NCI-H1417 (cell line): ENCODE results near the gene ANO9.
"Not testable (repeated sequence)": the region's sequence is repeated elsewhere in the genome, so short reads cannot be mapped to it uniquely, and the experiment has no call there.

Experiments used
- DNase-seq, 3 experiments: peaks; one replicate each; lab custom pipeline; 2025; lab: John Stamatoyannopoulos, UW

Gene ANO9

GRCh38 chr11:400241-400689 is 41.5 kb downstream of the ANO9 start:
- DNase-seq, result no peak

GRCh38 chr11:399731-400211 is 42.0 kb downstream of the ANO9 start:
- no peak for DNase-seq

GRCh38 chr11:398826-399225 is 43.0 kb downstream of the ANO9 start:
- DNase-seq, result no peak

GRCh38 chr11:396948-397548 is 44.8 kb downstream of the ANO9 start:
- DNase-seq, result no peak

- DNase-seq, result no peak
Observed at GRCh38 chr11:396511-396947, 45.3 kb downstream of the ANO9 start.

GRCh38 chr11:395866-396265 is 45.9 kb downstream of the ANO9 start:
- DNase-seq, result no peak

GRCh38 chr11:394858-395655 is 46.8 kb downstream of the ANO9 start:
- DNase-seq, result no peak

- DNase-seq, result peak; percentile 42 to 78 (median 47)
Observed at GRCh38 chr11:394034-394857, 47.6 kb downstream of the ANO9 start, which contains the start of gene PKP3. Gene PKP3 (plus strand): TSS chr11:394209. CDS start chr11:394293, 84 bp downstream.

- no peak for DNase-seq
Observed at GRCh38 chr11:393219-394033, 48.4 kb downstream of the ANO9 start.

- no peak for DNase-seq
Observed at GRCh38 chr11:392102-392777, 49.6 kb downstream of the ANO9 start.

- DNase-seq, result no peak
Observed at GRCh38 chr11:391117-392017, 50.4 kb downstream of the ANO9 start.

- no peak for DNase-seq
Observed at GRCh38 chr11:390175-390574, 51.6 kb downstream of the ANO9 start.

- DNase-seq, result not testable (repeated sequence)
Observed at GRCh38 chr11:389369-389768, 52.4 kb downstream of the ANO9 start.

- DNase-seq, result no peak
Observed at GRCh38 chr11:387193-387793, 54.5 kb downstream of the ANO9 start.

GRCh38 chr11:386483-386882 is 55.3 kb downstream of the ANO9 start:
- no peak for DNase-seq

GRCh38 chr11:385594-386351 is 56.0 kb downstream of the ANO9 start:
- no peak for DNase-seq

- DNase-seq, result no peak
Observed at GRCh38 chr11:384511-384910, 57.3 kb downstream of the ANO9 start.

GRCh38 chr11:383431-383830 is 58.4 kb downstream of the ANO9 start:
- no peak for DNase-seq
